Immature natural killer cell (primary cell): Measurements from ENCODE around the gene PLIN4. TPM values are rescaled to one million over a fixed set of nuclear protein-coding genes. Genes with fewer than 3 reads are reported as not detected.
A peak's percentile ranks its signal among the peaks of the same experiment; 100 is the strongest.

Source experiments
- DNase-seq, 3 donors: peaks; one replicate each; pipeline ENCODE4 v3.0.0; 2022; ENCODE audit warnings: mixed read lengths in 1 of 3
- H3K27ac Mint-ChIP-seq, 6 donors: one replicate each; pipeline ENCODE4 v1.8.0; 2020; ENCODE audit warnings: mixed read lengths in 6 of 6, mild to moderate bottlenecking in 5 of 6, inconsistent platforms in 4 of 6, moderate library complexity in 3 of 6
- H3K27me3 Mint-ChIP-seq, 3 donors: one replicate each; pipeline ENCODE4 v1.8.0; 2020 to 2021; ENCODE audit warnings: low read depth in 3 of 3, mild to moderate bottlenecking in 3 of 3, mixed read lengths in 3 of 3, moderate library complexity in 3 of 3, inconsistent platforms in 1 of 3
- H3K36me3 Mint-ChIP-seq, 3 donors: one replicate each; pipeline ENCODE4 v1.8.0; 2020; ENCODE audit warnings: mixed read lengths in 3 of 3, inconsistent platforms in 2 of 3, mild to moderate bottlenecking in 2 of 3
- H3K4me1 Mint-ChIP-seq, 2 donors: one replicate each; pipeline ENCODE4 v1.8.0; 2020; ENCODE audit warnings: inconsistent platforms in 2 of 2, mild to moderate bottlenecking in 2 of 2, mixed read lengths in 2 of 2, moderate library complexity in 1 of 2
- H3K4me3 Mint-ChIP-seq, 5 donors: one replicate each; pipeline ENCODE4 v1.8.0; 2020; ENCODE audit warnings: mild to moderate bottlenecking in 5 of 5, mixed read lengths in 5 of 5, inconsistent platforms in 3 of 5, moderate library complexity in 3 of 5
- H3K9me3 Mint-ChIP-seq, 6 donors: one replicate each; pipeline ENCODE4 v1.8.0; 2020; ENCODE audit warnings: mild to moderate bottlenecking in 6 of 6, mixed read lengths in 6 of 6, inconsistent platforms in 4 of 6, moderate library complexity in 3 of 6
- polyA plus RNA-seq, 3 donors: library from polyadenylated mRNA; unstranded; fragments of 300-500 nt; fragmentation: Illumina TruSeq; gene quantifications; one replicate each; pipeline ENCODE4 v1.2.3, GENCODE V29; 2021

PLIN4 gene
- polyA plus RNA-seq, 3 donors from 2014 or later = 0.03 to 0.20 TPM; not detected in 1

- Mint-ChIP-seq H3K36me3 (peaks cover 4 to 8% (median 7%) of the 10 kb centered on the region in 3 donors), H3K9me3 (no peaks in the 10 kb centered on the region), H3K27me3 (peaks cover 0 to 2% (median 0%) of the 10 kb centered on the region in 3 donors), H3K27ac (no peak overlapping the region), H3K4me1 (no peaks in the 10 kb centered on the region), H3K4me3 (no peak overlapping the region)
- DNase-seq = no peak
Measured at GRCh38 chr19:4493104-4493928, 25.0 kb downstream of the PLIN4 start.

GRCh38 chr19:4492337-4493103, 25.8 kb downstream of the PLIN4 start:
- DNase-seq = no peak
- peaks cover 0 to 2% (median 0%) of the 10 kb centered on the region in 3 donors for H3K27me3 Mint-ChIP-seq
- H3K4me1 Mint-ChIP-seq = no peaks in the 10 kb centered on the region
- peaks cover 4 to 9% (median 7%) of the 10 kb centered on the region in 3 donors for H3K36me3 Mint-ChIP-seq
- no peak overlapping the region for H3K4me3 Mint-ChIP-seq
- no peaks in the 10 kb centered on the region for H3K9me3 Mint-ChIP-seq
- H3K27ac Mint-ChIP-seq = no peak overlapping the region

- Mint-ChIP-seq H3K27me3 (peaks cover 0 to 2% (median 0%) of the 10 kb centered on the region in 3 donors), H3K4me1 (no peaks in the 10 kb centered on the region), H3K36me3 (peaks cover 7 to 12% (median 7%) of the 10 kb centered on the region in 3 donors), H3K9me3 (no peaks in the 10 kb centered on the region), H3K4me3 (no peak overlapping the region), H3K27ac (no peak overlapping the region)
- no peak for DNase-seq
Measured at GRCh38 chr19:4491446-4491845, 26.8 kb downstream of the PLIN4 start.

DNA sequence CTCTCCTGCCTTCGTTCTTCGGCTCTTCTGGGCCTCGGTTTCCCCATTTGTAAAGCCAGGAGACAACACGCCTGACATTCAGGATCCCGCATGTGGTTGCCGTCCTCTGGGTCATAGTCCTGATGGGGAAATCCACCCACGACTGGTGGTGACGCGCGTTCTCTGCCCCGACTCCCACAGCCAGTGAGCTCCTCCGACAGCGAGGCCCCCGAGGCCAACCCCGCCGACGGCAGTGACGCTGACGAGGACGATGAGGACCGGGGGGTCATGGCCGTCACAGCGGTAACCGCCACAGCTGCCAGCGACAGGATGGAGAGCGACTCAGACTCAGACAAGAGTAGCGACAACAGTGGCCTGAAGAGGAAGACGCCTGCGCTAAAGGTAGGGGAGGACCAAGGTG, 29.8 kb downstream of the PLIN4 start:
- Mint-ChIP-seq H3K9me3 (no peaks in the 10 kb centered on the region), H3K4me1 (no peaks in the 10 kb centered on the region), H3K4me3 (no peak overlapping the region), H3K27ac (no peak overlapping the region), H3K27me3 (peaks cover 0 to 2% (median 0%) of the 10 kb centered on the region in 3 donors), H3K36me3 (peaks cover 9 to 16% (median 12%) of the 10 kb centered on the region in 3 donors)
- no peak for DNase-seq

DNA sequence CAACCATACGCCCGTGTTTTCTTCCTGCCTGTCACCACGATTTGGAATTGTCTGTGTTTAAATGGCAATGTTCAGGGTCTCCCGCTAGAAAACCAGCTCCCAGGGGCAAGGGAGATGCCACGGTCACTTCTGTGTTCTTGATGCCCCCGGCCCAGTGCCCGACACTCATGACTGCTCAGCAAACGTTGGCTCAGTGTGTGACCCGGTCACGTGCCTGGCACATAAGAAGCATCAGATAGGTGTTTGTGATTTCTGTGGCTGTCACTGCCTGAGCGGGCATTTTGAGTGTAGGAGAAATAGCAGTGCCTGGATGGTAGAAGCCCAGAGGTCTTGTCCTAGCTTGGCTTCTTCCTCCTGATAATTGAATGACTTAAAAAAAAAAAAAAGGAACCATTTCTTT, 30.7 kb downstream of the PLIN4 start:
- Mint-ChIP-seq H3K27me3 (peaks cover 0 to 2% (median 0%) of the 10 kb centered on the region in 3 donors), H3K36me3 (peaks cover 11 to 17% (median 12%) of the 10 kb centered on the region in 3 donors), H3K9me3 (no peaks in the 10 kb centered on the region), H3K27ac (no peak overlapping the region), H3K4me3 (no peak overlapping the region), H3K4me1 (no peaks in the 10 kb centered on the region)
- DNase-seq = no peak

- Mint-ChIP-seq H3K36me3 (peaks cover 3 to 13% (median 8%) of the 10 kb centered on the region in 3 donors), H3K27me3 (no peaks in the 10 kb centered on the region), H3K4me3 (no peak overlapping the region), H3K4me1 (no peaks in the 10 kb centered on the region), H3K27ac (peak overlapping the region in 1 of 6 donors; percentile 80), H3K9me3 (no peaks in the 10 kb centered on the region)
- DNase-seq = no peak
Measured at GRCh38 chr19:4483385-4483784, 34.9 kb downstream of the PLIN4 start.

- DNase-seq = no peak
- Mint-ChIP-seq H3K27me3 (no peaks in the 10 kb centered on the region), H3K9me3 (no peaks in the 10 kb centered on the region), H3K27ac (no peak overlapping the region), H3K4me1 (no peaks in the 10 kb centered on the region), H3K36me3 (peaks cover 3 to 13% (median 8%) of the 10 kb centered on the region in 3 donors), H3K4me3 (no peak overlapping the region)
Measured at GRCh38 chr19:4482721-4483364, 35.4 kb downstream of the PLIN4 start.

- no peak overlapping the region for H3K4me3 Mint-ChIP-seq
- peaks cover 0 to 2% (median 0%) of the 10 kb centered on the region in 3 donors for H3K27me3 Mint-ChIP-seq
- H3K36me3 Mint-ChIP-seq = peaks cover 0 to 4% (median 4%) of the 10 kb centered on the region in 3 donors
Measured at GRCh38 chr19:4477034-4477801, 41.1 kb downstream of the PLIN4 start.

DNA sequence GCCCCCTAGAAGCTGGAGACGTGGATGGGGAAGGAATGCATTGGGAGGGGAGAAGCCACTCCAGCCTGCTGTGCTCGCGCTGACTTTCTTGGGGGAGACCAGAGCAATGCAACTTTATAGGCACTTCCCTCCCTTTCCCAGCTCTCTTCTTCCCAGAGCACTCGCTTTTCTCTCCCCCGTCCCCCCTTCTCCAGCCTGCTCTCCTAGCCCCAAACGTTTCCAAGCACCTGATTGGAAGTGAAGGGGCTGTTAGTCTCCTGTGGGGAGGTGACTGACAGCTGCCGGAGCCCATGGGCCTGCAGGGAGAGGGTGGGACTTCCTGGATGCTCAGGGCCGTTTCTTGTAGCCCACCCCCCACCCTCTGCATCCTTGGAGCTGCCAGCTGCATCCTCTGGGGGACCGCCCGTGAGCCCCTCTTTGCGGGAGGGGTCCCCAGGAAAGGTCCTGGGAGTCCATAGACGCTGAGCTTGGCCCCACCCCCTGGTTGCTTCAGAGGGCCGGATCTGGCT, 43.7 kb downstream of the PLIN4 start:
- Mint-ChIP-seq H3K36me3 (peaks cover 0 to 4% (median 4%) of the 10 kb centered on the region in 3 donors), H3K27me3 (peaks cover 0 to 4% (median 2%) of the 10 kb centered on the region in 3 donors), H3K4me1 (peaks cover 20 to 23% of the 10 kb centered on the region in 2 donors), H3K9me3 (no peaks in the 10 kb centered on the region), H3K27ac (peak overlapping the region in 3 of 6 donors; percentile 40 to 62 (median 45)), H3K4me3 (peak overlapping the region; percentile 26 to 78 (median 64))
- DNase-seq = no peak

More at GRCh38 chr19:4477034-4477801, 41.1 kb downstream of the PLIN4 start:
- H3K9me3 Mint-ChIP-seq = no peaks in the 10 kb centered on the region
- peaks cover 13 to 18% of the 10 kb centered on the region in 2 donors for H3K4me1 Mint-ChIP-seq
- H3K27ac Mint-ChIP-seq = no peak overlapping the region
- DNase-seq = no peak

DNA sequence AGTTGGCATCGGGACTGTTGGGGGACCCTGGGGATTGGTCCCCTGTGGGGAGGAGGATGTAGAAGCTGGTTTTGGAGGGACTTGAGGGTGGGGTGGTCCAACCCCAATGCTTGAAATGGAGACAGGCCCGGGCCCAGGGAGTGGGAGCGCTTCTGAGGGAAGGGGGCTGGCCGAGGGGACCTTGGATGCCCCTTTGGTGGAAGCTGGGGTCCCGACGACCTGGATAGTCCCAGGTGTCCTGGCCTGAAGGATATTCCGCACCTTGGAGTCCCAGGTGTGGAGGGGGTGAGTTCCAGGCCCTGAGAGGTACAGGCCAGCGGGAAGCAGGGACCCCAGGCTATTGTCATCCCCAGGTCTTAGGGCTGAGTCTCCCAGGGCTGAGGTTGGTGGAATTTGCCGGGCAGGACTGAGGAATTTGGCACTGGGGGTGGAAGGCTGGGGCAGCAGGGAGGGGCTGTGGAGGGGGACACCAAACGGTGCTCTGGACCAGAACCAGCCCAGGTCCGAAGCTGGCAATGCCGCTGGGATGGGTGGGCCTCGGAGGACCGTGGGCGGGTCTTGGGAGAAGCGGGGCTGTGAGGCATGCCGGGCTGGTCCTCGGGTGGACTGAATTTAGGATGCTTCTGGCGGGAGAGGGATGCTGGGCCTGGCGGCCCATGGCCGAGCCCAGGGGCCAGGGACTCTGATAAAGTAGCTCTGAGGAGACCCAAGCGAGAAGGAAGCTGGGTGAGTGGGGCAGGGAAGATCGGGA, 44.3 kb downstream of the PLIN4 start:
- DNase-seq = no peak
- Mint-ChIP-seq H3K4me3 (peak overlapping the region; percentile 26 to 83 (median 69)), H3K36me3 (peaks cover 0 to 4% (median 4%) of the 10 kb centered on the region in 3 donors), H3K27ac (peak overlapping the region in 3 of 6 donors; percentile 40 to 62 (median 45)), H3K4me1 (peaks cover 20 to 23% of the 10 kb centered on the region in 2 donors), H3K27me3 (peaks cover 0 to 4% (median 2%) of the 10 kb centered on the region in 3 donors), H3K9me3 (no peaks in the 10 kb centered on the region)

- peaks cover 0 to 4% (median 4%) of the 10 kb centered on the region in 3 donors for H3K36me3 Mint-ChIP-seq
- H3K4me1 Mint-ChIP-seq = peaks cover 20 to 23% of the 10 kb centered on the region in 2 donors
- DNase-seq = no peak
- H3K4me3 Mint-ChIP-seq = peak overlapping the region; percentile 68 to 83 (median 76)
- H3K27me3 Mint-ChIP-seq = peaks cover 0 to 4% (median 2%) of the 10 kb centered on the region in 3 donors
- H3K9me3 Mint-ChIP-seq = no peaks in the 10 kb centered on the region
- H3K27ac Mint-ChIP-seq = peak overlapping the region in 3 of 6 donors; percentile 10 to 76 (median 53)
Measured at GRCh38 chr19:4473011-4473762, 45.1 kb downstream of the PLIN4 start.
